IMR-90 (cell line): ENCODE measurements around the gene C11orf86. TPM values are rescaled to one million over a fixed set of nuclear protein-coding genes. Genes with fewer than 3 reads are reported as not detected.
A peak's percentile ranks its signal among the peaks of the same experiment; 100 is the strongest.

Experiments used
- ATAC-seq: fragments of 200-7000 bp; cut with Tn5 transposase; 2 replicates; pipeline ENCODE4 v1.9.1; 2020; ENCODE audit warnings: low read depth, mild to moderate bottlenecking, moderate library complexity
- BruUV-seq: library from RNA; stranded (reverse); fragments of 400-500 nt; replicated peaks from 2 replicates; lab custom pipeline; 2021; lab: Mats Ljungman, UMichigan
- CTCF ChIA-PET: fragments of 300-600 bp; formaldehyde crosslinking; extraction: SDS; loops from one replicate; lab custom pipeline; 2021; ENCODE audit warnings: antibody characterized with exemption; lab: Yijun Ruan, JAX
- POLR2A ChIA-PET: fragments of 300-600 bp; sonication (Branson Sonifier 250); formaldehyde crosslinking; loops from one replicate; lab custom pipeline; 2022; ENCODE audit warnings: antibody characterized with exemption; ENCODE audit not compliant: unreplicated experiment; lab: Charles Lee
- DNase-seq: peaks from one replicate; pipeline ENCODE4 v3.0.0; 2013
- H2AFZ ChIP-seq: replicated peaks from 2 replicates; pipeline ENCODE3; 2013; ENCODE audit warnings: low read length, mild to moderate bottlenecking; ENCODE audit not compliant: poor library complexity
- H2AK5ac ChIP-seq: 2 replicates; pipeline ENCODE4 v1.6.1; 2013; ENCODE audit warnings: low read depth, low read length, inconsistent platforms
- H2AK9ac ChIP-seq: replicated peaks from 2 replicates; pipeline ENCODE3; 2013; ENCODE audit warnings: mild to moderate bottlenecking, low read depth, low read length, moderate library complexity; ENCODE audit not compliant: poor library complexity
- H2BK120ac ChIP-seq: 2 replicates; pipeline ENCODE4 v1.6.1; 2013; ENCODE audit warnings: low read depth, low read length, inconsistent platforms
- H2BK15ac ChIP-seq: 3 replicates; pipeline ENCODE4 v1.6.1; 2013; ENCODE audit warnings: low read depth, low read length, inconsistent platforms
- H2BK20ac ChIP-seq: 2 replicates; pipeline ENCODE4 v1.6.1; 2013; ENCODE audit warnings: low read depth, mild to moderate bottlenecking, inconsistent platforms, low read length, moderate library complexity
- H2BK5ac ChIP-seq: 2 replicates; pipeline ENCODE4 v1.6.1; 2013; ENCODE audit warnings: mild to moderate bottlenecking, low read depth, low read length, inconsistent platforms; ENCODE audit not compliant: poor library complexity, severe bottlenecking
- H3K14ac ChIP-seq: replicated peaks from 2 replicates; pipeline ENCODE4 v1.6.1; 2013; ENCODE audit warnings: low read depth, low read length, inconsistent platforms
- H3K18ac ChIP-seq: 2 replicates; pipeline ENCODE4 v1.6.1; 2013; ENCODE audit warnings: low read depth, low read length, control low read depth
- H3K23ac ChIP-seq: 2 replicates; pipeline ENCODE4 v1.6.1; 2013; ENCODE audit warnings: low read depth, low read length, inconsistent platforms
- H3K27ac ChIP-seq: 2 replicates; pipeline ENCODE4 v1.5.1; 2013; ENCODE audit warnings: mild to moderate bottlenecking, control low read depth, low read length; ENCODE audit not compliant: insufficient read depth
- H3K27me3 ChIP-seq: 2 replicates; pipeline ENCODE4 v1.6.1; 2013; ENCODE audit warnings: low read length; ENCODE audit not compliant: control insufficient read depth, insufficient read depth
- H3K36me3 ChIP-seq: 2 replicates; pipeline ENCODE4 v1.6.1; 2013; ENCODE audit warnings: low read length, mixed read lengths; ENCODE audit not compliant: control insufficient read depth, insufficient read depth
- H3K4ac ChIP-seq: 2 replicates; pipeline ENCODE4 v1.6.1; 2013; ENCODE audit warnings: low read depth, low read length, inconsistent platforms
- H3K4me1 ChIP-seq: 2 replicates; pipeline ENCODE4 v1.6.1; 2013; ENCODE audit warnings: low read length, mixed read lengths; ENCODE audit not compliant: control insufficient read depth, insufficient read depth
- H3K4me2 ChIP-seq: 2 replicates; pipeline ENCODE4 v1.6.1; 2013; ENCODE audit warnings: low read depth, mild to moderate bottlenecking, control low read depth, low read length, moderate library complexity
- H3K4me3 ChIP-seq: 2 replicates; pipeline ENCODE4 v1.5.1; 2013; ENCODE audit warnings: low read depth, mild to moderate bottlenecking, control low read depth, low read length, moderate library complexity; ENCODE audit not compliant: insufficient read depth
- H3K56ac ChIP-seq: 2 replicates; pipeline ENCODE4 v1.6.1; 2013; ENCODE audit warnings: low read length, inconsistent platforms; ENCODE audit not compliant: insufficient read depth; ENCODE audit errors: extremely low read depth
- H3K79me1 ChIP-seq, 2 experiments: 2 replicates each; pipeline ENCODE4 v1.6.1; 2013; ENCODE audit warnings: low read length in 2 of 2, inconsistent platforms in 1 of 2, low read depth in 1 of 2
- H3K9ac ChIP-seq: 2 replicates; pipeline ENCODE4 v1.6.1; 2013; ENCODE audit warnings: low read depth, low read length, control low read depth
- H3K9me1 ChIP-seq: 2 replicates; pipeline ENCODE4 v1.6.1; 2013; ENCODE audit warnings: low read length, inconsistent platforms; ENCODE audit not compliant: insufficient read depth
- H3K9me3 ChIP-seq: 2 replicates; pipeline ENCODE4 v1.6.1; 2013; ENCODE audit warnings: low read length; ENCODE audit not compliant: control insufficient read depth, insufficient read depth
- H4K20me1 ChIP-seq: 2 replicates; pipeline ENCODE4 v1.6.1; 2013; ENCODE audit warnings: low read length, inconsistent platforms; ENCODE audit not compliant: insufficient read depth
- H4K5ac ChIP-seq: 2 replicates; pipeline ENCODE4 v1.6.1; 2013; ENCODE audit warnings: mild to moderate bottlenecking, low read depth, low read length, control low read depth
- H4K8ac ChIP-seq, 2 experiments: 2 replicates each; pipeline ENCODE4 v1.6.1; 2013; ENCODE audit warnings: low read depth in 2 of 2, low read length in 2 of 2, control low read depth in 1 of 2, inconsistent platforms in 1 of 2
- H4K91ac ChIP-seq: 2 replicates; pipeline ENCODE4 v1.6.1; 2013; ENCODE audit warnings: low read depth, low read length, inconsistent platforms; ENCODE audit not compliant: insufficient read depth
- BHLHE40 ChIP-seq: fragments of 150-350 bp; IDR thresholded peaks from 2 replicates; pipeline ENCODE4 v1.6.1; 2016; ENCODE audit warnings: mild to moderate bottlenecking, low read depth, low read length
- CEBPB ChIP-seq: IDR thresholded peaks from 2 replicates; pipeline ENCODE4 v1.6.1; 2012; ENCODE audit warnings: low read depth, low read length, improper control_type of control experiment
- CTCF ChIP-seq: conservative IDR thresholded peaks from 2 replicates; pipeline ENCODE4 v1.5.1; 2012; ENCODE audit warnings: mild to moderate bottlenecking, low read depth, low read length, improper control_type of control experiment
- MXI1 ChIP-seq: IDR thresholded peaks from 2 replicates; pipeline ENCODE4 v1.6.1; 2012; ENCODE audit warnings: low read depth, mild to moderate bottlenecking, low read length, moderate library complexity, borderline replicate concordance
- NFE2L2 ChIP-seq: fragments of 150-350 bp; IDR thresholded peaks from 2 replicates; pipeline ENCODE4 v1.6.1; 2016; ENCODE audit warnings: low read depth, mild to moderate bottlenecking, low read length
- RCOR1 ChIP-seq: IDR thresholded peaks from 2 replicates; pipeline ENCODE4 v1.6.1; 2012; ENCODE audit warnings: mild to moderate bottlenecking, low read length, improper control_type of control experiment; ENCODE audit not compliant: insufficient replicate concordance
- SMC3 ChIP-seq: fragments of 150-350 bp; IDR thresholded peaks from 2 replicates; pipeline ENCODE4 v1.6.1; 2016; ENCODE audit warnings: low read depth, mild to moderate bottlenecking, antibody characterized with exemption, low read length, moderate library complexity
- WGBS, 2 experiments: methylation state at CpG; one replicate each; pipeline versions ENCODE4 v1.1.5 to v1.1.7; 2013; ENCODE audit warnings: missing lambda C conversion rate in 2 of 2; ENCODE audit not compliant: insufficient read length in 1 of 2; ENCODE audit errors: extremely low coverage in 2 of 2; 5-methylcytosine and 5-hydroxymethylcytosine counted together
- dilution Hi-C: fragments of 300-500 bp; cut with HindIII; formaldehyde crosslinking; loops from one replicate; pipeline ENCODE4 v1.14.3; 2018; ENCODE audit warnings: low sequenced_read_pairs; ENCODE audit not compliant: unreplicated experiment
- in situ Hi-C: fragments of 300-500 bp; cut with MboI; formaldehyde crosslinking; loops from 3 replicates; pipeline ENCODE4 v1.14.3; 2019; ENCODE audit warnings: low sequenced_read_pairs, inconsistent platforms, mixed read lengths
- intact Hi-C: fragments of 100-400 bp; cut with micrococcal nuclease; formaldehyde crosslinking; loops from 2 replicates; pipeline ENCODE4 v1.10.0; 2022
- polyA plus RNA-seq, 3 experiments: library from polyadenylated mRNA; depleted of rRNA; stranded (reverse); fragments of >200 nt; gene quantifications; 2 replicates each; pipeline ENCODE4 v1.2.3, GENCODE V29; 2012; ENCODE audit warnings: low replicate concordance in 1 of 3
- total RNA-seq: library from RNA; depleted of rRNA; stranded (reverse); fragments of >200 nt; gene quantifications from 2 replicates; pipeline ENCODE4 v1.2.3, GENCODE V29; 2012

The C11orf86 gene
- total and polyA plus RNA-seq, 2 of the 4 experiments (the other 2 are of a cell fraction), result not detected

GRCh38 chr11:67007126-67007525 lies 32.0 kb downstream of the C11orf86 start:
- Histone ChIP-seq H3K4me3 (no peak overlapping the region), H3K27me3 (no peaks in the 10 kb centered on the region; the same call in 1 of the 2 replicates), H3K9ac (no peak overlapping the region), H2AFZ (no peak overlapping the region), H4K91ac (no peak overlapping the region), H3K4me1 (no peaks in the 10 kb centered on the region), H3K4ac (no peak overlapping the region), H3K27ac (no peak overlapping the region), H3K9me1 (no peaks in the 10 kb centered on the region), H4K5ac (no peak overlapping the region), H2AK5ac (no peak overlapping the region), H2AK9ac (no peak overlapping the region), H3K18ac (no peak overlapping the region), H3K36me3 (no peaks in the 10 kb centered on the region), H3K23ac (no peak overlapping the region), H2BK15ac (no peak overlapping the region), H2BK5ac (no peak overlapping the region), H3K79me1 (no peaks in the 10 kb centered on the region), H3K9me3 (no peaks in the 10 kb centered on the region), H2BK20ac (no peak overlapping the region), H4K20me1 (no peaks in the 10 kb centered on the region), H3K14ac (no peak overlapping the region), H3K4me2 (no peak overlapping the region), H2BK120ac (no peak overlapping the region), H4K8ac (peak overlapping the region in 1 of 2 experiments; percentile 76; a peak in 1 of 4 replicates), H3K56ac (no peak overlapping the region)
- ATAC-seq (no peak), DNase-seq (no peak)
- in situ Hi-C loops, result no loop called here
- BruUV-seq, result no TSS peak
- dilution Hi-C loops, result no loop called here
- CTCF ChIA-PET, result interaction anchor here (0.6 kb wide), 1 partner anchor 55 kb away, joined by 3 read pairs; no protein-coding TSS in a partner anchor
- WGBS, 2 experiments, result 94% methylated on average over 2 of the region's 7 CpGs; no CpG with 5 or more reads in 1 of the 2 experiments
- TF ChIP-seq BHLHE40, result no peak
- TF ChIP-seq RCOR1, result no peak
- no peak for TF ChIP-seq NFE2L2
- no peak for TF ChIP-seq MXI1
- TF ChIP-seq CTCF, result no peak
- no peak for TF ChIP-seq SMC3
- TF ChIP-seq CEBPB, result no peak
- intact Hi-C loops, result no loop called here
- POLR2A ChIA-PET, result no interaction called here
